ENCODE results near the gene KLHL2. TPM values are rescaled to one million over a fixed set of nuclear protein-coding genes. Genes with fewer than 3 reads are reported as not detected.
A peak's percentile ranks its signal among the peaks of the same experiment; 100 is the strongest.

The KLHL2 gene
- total and polyA plus RNA-seq, 2 donors (not counting 3 experiments of a cell fraction or from before 2014, with no cell fraction given) = 9.9 to 22.1 TPM

- H3K27me3 ChIP-seq (ENCODE audit: control insufficient read depth in 2 of 2, insufficient read depth in 2 of 2, low read length in 2 of 2) = no peaks in the 10 kb centered on the region
- H3K36me3 ChIP-seq (ENCODE audit: control insufficient read depth in 2 of 2, extremely low read depth in 1 of 2, insufficient read depth in 2 of 2, low read length in 2 of 2) = no peaks in the 10 kb centered on the region
- no peak overlapping the region for H3K4me3 ChIP-seq (replicated peaks in 1 of 3; ENCODE audit: insufficient read depth in 1 of 3, low read depth in 1 of 3, low read length in 3 of 3)
- no TSS peak for BruUV-seq (replicated peaks)
- H2AFZ ChIP-seq (ENCODE audit: low read depth, low read length) = no peak overlapping the region
- no peak overlapping the region for H3K4me2 ChIP-seq (ENCODE audit: insufficient read depth, low read length)
- dilution Hi-C loops (cut with MboI; ENCODE audit: extremely low pct_ligation_motif_present, low sequenced_read_pairs) = no loop called here
- H3K9me1 ChIP-seq (replicated peaks; ENCODE audit: control insufficient read depth, extremely low read depth, insufficient read depth, low read length) = no peaks in the 10 kb centered on the region
- H3K79me2 ChIP-seq (ENCODE audit: control insufficient read depth, insufficient read depth, low read length) = no peaks in the 10 kb centered on the region
- ChIA-PET CTCF (interaction anchor here (1.3 kb wide), 1 partner anchor 178 kb away, joined by 4 read pairs; no protein-coding TSS in a partner anchor), POLR2A (interaction anchor here (1.2 kb wide), 1 partner anchor 22 kb away, joined by 3 read pairs; no protein-coding TSS in a partner anchor)
- TF ChIP-seq MYC (IDR thresholded peaks at IDR 0.05; ENCODE audit: low read depth, low read length) = no peak
- TF ChIP-seq POLR2A (IDR thresholded peaks at IDR 0.05; ENCODE audit: low read depth, low read length) = no peak
- TF ChIP-seq EZH2 (IDR thresholded peaks at IDR 0.05; ENCODE audit: borderline replicate concordance, low read depth, low read length, severe bottlenecking) = no peak
- no peak overlapping the region for H3K9ac ChIP-seq (replicated peaks; ENCODE audit: extremely low read depth, insufficient read depth, low read length)
- no peak for DNase-seq (ENCODE audit: low read depth, low spot score)
- H3K27ac ChIP-seq (ENCODE audit: insufficient read depth, low read depth, low read length) = no peak overlapping the region
- H4K20me1 ChIP-seq (replicated peaks; ENCODE audit: control insufficient read depth, extremely low read depth, insufficient read depth, low read length) = no peaks in the 10 kb centered on the region
- intact Hi-C loops (cut with micrococcal nuclease) = no loop called here
- FAIRE-seq = no peak
- no peaks in the 10 kb centered on the region for H3K9me3 ChIP-seq (replicated peaks; ENCODE audit: control insufficient read depth, insufficient read depth, low read length)
- H3K4me1 ChIP-seq (ENCODE audit: control insufficient read depth, extremely low read depth, insufficient read depth, low read length) = peaks cover 3% of the 10 kb centered on the region
Measured at GRCh38 chr4:165309456-165309855, 102.1 kb downstream of the KLHL2 start.

- Histone ChIP-seq H3K9me3 (replicated peaks; ENCODE audit: control insufficient read depth, insufficient read depth, low read length) (no peaks in the 10 kb centered on the region), H3K9me1 (replicated peaks; ENCODE audit: control insufficient read depth, extremely low read depth, insufficient read depth, low read length) (no peaks in the 10 kb centered on the region), H3K36me3 (ENCODE audit: control insufficient read depth in 2 of 2, extremely low read depth in 1 of 2, insufficient read depth in 2 of 2, low read length in 2 of 2) (no peaks in the 10 kb centered on the region), H3K27ac (ENCODE audit: insufficient read depth, low read depth, low read length) (no peak overlapping the region), H3K9ac (replicated peaks; ENCODE audit: extremely low read depth, insufficient read depth, low read length) (no peak overlapping the region), H4K20me1 (replicated peaks; ENCODE audit: control insufficient read depth, extremely low read depth, insufficient read depth, low read length) (no peaks in the 10 kb centered on the region), H3K4me3 (replicated peaks in 1 of 3; ENCODE audit: insufficient read depth in 1 of 3, low read depth in 1 of 3, low read length in 3 of 3) (no peak overlapping the region), H3K4me2 (ENCODE audit: insufficient read depth, low read length) (no peak overlapping the region), H2AFZ (ENCODE audit: low read depth, low read length) (no peak overlapping the region), H3K27me3 (ENCODE audit: control insufficient read depth in 2 of 2, insufficient read depth in 2 of 2, low read length in 2 of 2) (no peaks in the 10 kb centered on the region), H3K79me2 (ENCODE audit: control insufficient read depth, insufficient read depth, low read length) (no peaks in the 10 kb centered on the region), H3K4me1 (ENCODE audit: control insufficient read depth, extremely low read depth, insufficient read depth, low read length) (peaks cover 3% of the 10 kb centered on the region)
- dilution Hi-C loops (cut with MboI; ENCODE audit: extremely low pct_ligation_motif_present, low sequenced_read_pairs) = no loop called here
- FAIRE-seq = no peak
- ChIA-PET CTCF (interaction anchor here (1.6 kb wide), 1 partner anchor 180 kb away, joined by 3 read pairs; no protein-coding TSS in a partner anchor), POLR2A (no interaction called here)
- peak; percentile 47 for DNase-seq (ENCODE audit: low read depth, low spot score)
- peak; percentile 34 for TF ChIP-seq JUN (IDR thresholded peaks at IDR 0.05; ENCODE audit: borderline replicate concordance, insufficient read depth, insufficient read length, low read depth)
- no peak for TF ChIP-seq MYC (IDR thresholded peaks at IDR 0.05; ENCODE audit: low read depth, low read length)
- TF ChIP-seq FOS (IDR thresholded peaks at IDR 0.05; ENCODE audit: borderline replicate concordance, insufficient read depth, low read length) = peak; percentile 62
- BruUV-seq (replicated peaks) = no TSS peak
- intact Hi-C loops (cut with micrococcal nuclease) = no loop called here
Measured at GRCh38 chr4:165312506-165312905, 105.1 kb downstream of the KLHL2 start.

All from endothelial cell of umbilical vein (primary cell).